GM12878 (cell line): ENCODE results near the gene LYVE1.

Experiments
- CHD4 ChIP-seq: fragments of 200-600 bp; sonication (generic); IDR thresholded peaks from 2 replicates; pipeline ENCODE4 v1.6.1; 2016; ENCODE audit warnings: mild to moderate bottlenecking
- EP300 ChIP-seq, 2 experiments: fragments of 150-350 bp in 1 of 2; IDR thresholded peaks; 2 replicates each; pipeline ENCODE4 v1.6.1; 2011 to 2012; ENCODE audit warnings: low read depth in 2 of 2, low read length in 2 of 2, borderline replicate concordance in 1 of 2, improper control_type of control experiment in 1 of 2, inconsistent platforms in 1 of 2; ENCODE audit not compliant: control insufficient read depth in 1 of 2
- FOS ChIP-seq: IDR thresholded peaks from 3 replicates; pipeline ENCODE4 v1.6.1; 2011; ENCODE audit warnings: borderline replicate concordance; ENCODE audit not compliant: insufficient read length; ENCODE audit errors: extremely low read depth
- MTA3 ChIP-seq: IDR thresholded peaks from 2 replicates; pipeline ENCODE4 v1.6.1; 2012; ENCODE audit warnings: low read length, inconsistent platforms, borderline replicate concordance
- PML ChIP-seq: IDR thresholded peaks from 2 replicates; pipeline ENCODE4 v1.6.1; 2012; ENCODE audit warnings: low read length, inconsistent platforms
- TF ChIP-seq, protein P1 (sequence below): IDR thresholded peaks from 2 replicates; pipeline ENCODE4 v1.6.1; 2012; ENCODE audit warnings: low read depth, low read length, improper control_type of control experiment

DNA sequence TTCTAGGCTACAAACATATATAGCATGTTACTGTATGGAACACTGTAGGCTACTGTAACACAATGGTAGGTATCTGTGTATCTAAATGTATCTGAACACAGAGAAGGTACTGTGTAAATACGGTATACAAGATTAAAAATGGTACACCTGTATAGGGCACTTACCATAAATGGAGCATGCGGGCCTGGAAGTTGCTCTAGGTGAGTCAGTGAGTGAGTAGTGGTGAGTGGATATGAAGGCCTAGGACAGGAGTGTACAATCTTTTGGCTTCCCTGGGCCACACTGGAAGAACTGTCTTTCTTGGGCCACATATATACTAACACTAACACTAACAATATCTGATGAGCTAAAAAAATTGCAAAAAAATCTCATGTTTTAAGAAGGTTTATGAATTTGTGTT, 48.8 kb downstream of the LYVE1 start:
- TF ChIP-seq FOS = no peak
- no peak for TF ChIP-seq MTA3
- TF ChIP-seq EP300 (IDR thresholded peaks at IDR 0.05; ENCODE audit: borderline replicate concordance in 1 of 2, control insufficient read depth in 1 of 2, low read depth in 2 of 2, low read length in 2 of 2) = no peak
- TF ChIP-seq, protein P1, sequence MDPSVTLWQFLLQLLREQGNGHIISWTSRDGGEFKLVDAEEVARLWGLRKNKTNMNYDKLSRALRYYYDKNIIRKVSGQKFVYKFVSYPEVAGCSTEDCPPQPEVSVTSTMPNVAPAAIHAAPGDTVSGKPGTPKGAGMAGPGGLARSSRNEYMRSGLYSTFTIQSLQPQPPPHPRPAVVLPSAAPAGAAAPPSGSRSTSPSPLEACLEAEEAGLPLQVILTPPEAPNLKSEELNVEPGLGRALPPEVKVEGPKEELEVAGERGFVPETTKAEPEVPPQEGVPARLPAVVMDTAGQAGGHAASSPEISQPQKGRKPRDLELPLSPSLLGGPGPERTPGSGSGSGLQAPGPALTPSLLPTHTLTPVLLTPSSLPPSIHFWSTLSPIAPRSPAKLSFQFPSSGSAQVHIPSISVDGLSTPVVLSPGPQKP = no peak
- TF ChIP-seq CHD4 = no peak
- TF ChIP-seq PML = no peak
